Measurements from ENCODE around the gene PXDN.

The PXDN gene

GRCh38 chr2:1619556-1619955 lies 124.8 kb downstream of the PXDN start:
- TF ChIP-seq CTCF (IDR thresholded peaks at IDR 0.05; ENCODE audit: insufficient read depth, low read length, poor library complexity, severe bottlenecking): no peak
- no peak for DNase-seq (ENCODE audit: extremely low read depth, insufficient read length)
- no peak overlapping the region for H3K4me3 ChIP-seq (replicated peaks; ENCODE audit: low read depth, low read length)
- H3K27me3 ChIP-seq (replicated peaks; ENCODE audit: control insufficient read depth, insufficient read depth, low read length): no peaks in the 10 kb centered on the region
- H3K36me3 ChIP-seq (ENCODE audit: control insufficient read depth, insufficient read depth, low read length): no peaks in the 10 kb centered on the region

- no peak for DNase-seq (ENCODE audit: extremely low read depth, insufficient read length)
- no peak overlapping the region for H3K4me3 ChIP-seq (replicated peaks; ENCODE audit: low read depth, low read length)
- H3K27me3 ChIP-seq (replicated peaks; ENCODE audit: control insufficient read depth, insufficient read depth, low read length): no peaks in the 10 kb centered on the region
- TF ChIP-seq CTCF (IDR thresholded peaks at IDR 0.05; ENCODE audit: insufficient read depth, low read length, poor library complexity, severe bottlenecking): no peak
- H3K36me3 ChIP-seq (ENCODE audit: control insufficient read depth, insufficient read depth, low read length): no peaks in the 10 kb centered on the region
These were observed 125.3 kb downstream of the PXDN start for GRCh38 chr2:1618974-1619373.

- no peak for TF ChIP-seq CTCF (IDR thresholded peaks at IDR 0.05; ENCODE audit: insufficient read depth, low read length, poor library complexity, severe bottlenecking)
- Histone ChIP-seq H3K27me3 (replicated peaks; ENCODE audit: control insufficient read depth, insufficient read depth, low read length) (no peaks in the 10 kb centered on the region), H3K36me3 (ENCODE audit: control insufficient read depth, insufficient read depth, low read length) (no peaks in the 10 kb centered on the region), H3K4me3 (replicated peaks; ENCODE audit: low read depth, low read length) (no peak overlapping the region)
- no peak for DNase-seq (ENCODE audit: extremely low read depth, insufficient read length)
These were observed 125.9 kb downstream of the PXDN start for GRCh38 chr2:1618191-1618961.

- no peak for TF ChIP-seq CTCF (IDR thresholded peaks at IDR 0.05; ENCODE audit: insufficient read depth, low read length, poor library complexity, severe bottlenecking)
- H3K4me3 ChIP-seq (replicated peaks; ENCODE audit: low read depth, low read length): no peak overlapping the region
- DNase-seq (ENCODE audit: extremely low read depth, insufficient read length): no peak
These were observed 126.8 kb downstream of the PXDN start for GRCh38 chr2:1617425-1618021.

GRCh38 chr2:1614564-1614963 lies 129.8 kb downstream of the PXDN start:
- Histone ChIP-seq H3K4me3 (replicated peaks; ENCODE audit: low read depth, low read length) (no peak overlapping the region), H3K27me3 (replicated peaks; ENCODE audit: control insufficient read depth, insufficient read depth, low read length) (no peaks in the 10 kb centered on the region), H3K36me3 (ENCODE audit: control insufficient read depth, insufficient read depth, low read length) (no peaks in the 10 kb centered on the region)
- TF ChIP-seq CTCF (IDR thresholded peaks at IDR 0.05; ENCODE audit: insufficient read depth, low read length, poor library complexity, severe bottlenecking): no peak
- no peak for DNase-seq (ENCODE audit: extremely low read depth, insufficient read length)

More at GRCh38 chr2:1617425-1618021, 126.8 kb downstream of the PXDN start:
- no peaks in the 10 kb centered on the region for H3K36me3 ChIP-seq (ENCODE audit: control insufficient read depth, insufficient read depth, low read length)
- H3K27me3 ChIP-seq (replicated peaks; ENCODE audit: control insufficient read depth, insufficient read depth, low read length): no peaks in the 10 kb centered on the region

Data from GM06990 (cell line).